CD4-positive, alpha-beta T cell treated with Interleukin-6 for 4 hours (primary cell): ENCODE results near the gene ITPR1.
"Not testable (repeated sequence)": the region's sequence is repeated elsewhere in the genome, so short reads cannot be mapped to it uniquely, and the experiment has no call there.

Source experiments
- DNase-seq: peaks from one replicate; pipeline ENCODE4 v3.0.0-alpha.2; 2020; ENCODE audit warnings: mixed read lengths

Gene ITPR1

GRCh38 chr3:4574426-4574965 is 81.3 kb downstream of the ITPR1 start:
- DNase-seq, result no peak

DNA sequence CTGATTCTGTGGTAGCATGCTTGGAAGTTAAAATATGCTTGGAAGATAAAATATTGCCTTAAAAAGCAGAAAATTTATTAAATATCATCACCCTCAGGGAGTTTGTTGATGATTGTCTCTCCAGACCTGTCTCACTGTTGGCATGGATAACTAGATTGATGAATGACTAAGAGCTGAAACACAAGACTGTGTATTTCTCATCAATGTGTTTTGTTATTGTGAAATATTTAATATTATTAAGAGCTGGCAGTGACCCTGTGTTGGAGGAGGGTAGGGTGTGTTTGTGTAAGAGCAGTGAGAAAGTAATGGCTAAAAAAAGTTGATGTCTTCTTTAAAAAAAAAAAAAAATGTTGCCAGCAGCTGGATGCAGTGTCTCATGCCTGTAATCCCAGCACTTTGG is 82.2 kb downstream of the ITPR1 start:
- DNase-seq, result no peak

- no peak for DNase-seq
These were observed 84.6 kb downstream of the ITPR1 start for GRCh38 chr3:4577721-4578120.

DNA sequence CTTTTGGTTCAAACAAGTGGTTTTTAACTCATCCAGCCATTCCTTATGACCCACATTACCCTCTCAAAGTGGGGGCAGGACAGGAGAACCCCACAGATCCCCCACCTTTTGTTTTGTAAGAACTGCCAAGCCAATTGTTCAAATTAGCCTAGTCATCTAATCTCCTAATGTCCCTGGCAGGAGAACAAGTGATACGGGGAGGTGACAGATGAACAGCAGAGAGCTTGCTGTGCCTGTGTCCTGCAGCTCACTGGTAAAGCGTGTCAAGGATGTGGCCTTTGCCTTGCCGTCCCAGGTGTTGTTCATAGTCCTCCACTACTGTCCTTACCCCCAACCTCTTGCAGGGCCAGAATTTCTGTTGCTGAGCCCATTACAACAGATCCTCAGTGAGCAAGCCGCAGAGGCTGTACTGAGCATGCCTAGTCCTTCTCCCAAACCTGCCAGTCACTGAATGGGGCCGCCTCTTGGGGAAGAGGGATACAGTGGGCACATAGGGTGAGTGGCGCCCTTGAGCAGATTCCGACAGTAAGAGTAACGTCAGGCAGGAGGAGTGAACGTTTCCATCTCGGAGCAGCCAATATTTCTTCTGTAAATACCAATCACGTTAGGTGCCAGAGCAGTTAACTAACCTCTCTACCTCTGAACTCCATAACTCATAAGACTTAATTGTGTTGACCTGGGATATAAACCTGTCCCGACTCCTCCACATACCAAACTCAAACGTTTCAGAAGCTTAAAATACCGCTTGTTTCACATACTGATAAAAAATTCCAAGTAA is 87.4 kb downstream of the ITPR1 start:
- no peak for DNase-seq

GRCh38 chr3:4581124-4581424 is 87.9 kb downstream of the ITPR1 start:
- DNase-seq, result no peak

DNA sequence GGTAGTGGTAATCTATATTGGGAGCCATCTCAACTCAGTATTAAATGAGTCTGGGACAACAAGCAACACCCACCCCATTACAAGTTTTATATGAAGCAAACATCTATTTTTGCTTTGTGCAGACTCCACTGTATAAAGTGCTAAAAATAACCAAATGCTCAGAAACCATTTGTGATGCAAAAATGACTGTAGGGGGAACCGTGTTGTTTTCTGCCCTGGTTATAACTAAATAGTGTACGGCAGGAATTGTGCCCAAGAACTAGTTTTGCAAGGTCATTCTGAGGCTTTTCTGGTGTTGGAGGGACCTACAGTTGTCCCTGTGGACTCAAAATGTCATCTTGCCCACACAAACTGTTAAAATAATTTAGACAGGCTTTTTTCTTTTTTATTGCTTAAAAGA is 88.3 kb downstream of the ITPR1 start:
- DNase-seq, result no peak

DNA sequence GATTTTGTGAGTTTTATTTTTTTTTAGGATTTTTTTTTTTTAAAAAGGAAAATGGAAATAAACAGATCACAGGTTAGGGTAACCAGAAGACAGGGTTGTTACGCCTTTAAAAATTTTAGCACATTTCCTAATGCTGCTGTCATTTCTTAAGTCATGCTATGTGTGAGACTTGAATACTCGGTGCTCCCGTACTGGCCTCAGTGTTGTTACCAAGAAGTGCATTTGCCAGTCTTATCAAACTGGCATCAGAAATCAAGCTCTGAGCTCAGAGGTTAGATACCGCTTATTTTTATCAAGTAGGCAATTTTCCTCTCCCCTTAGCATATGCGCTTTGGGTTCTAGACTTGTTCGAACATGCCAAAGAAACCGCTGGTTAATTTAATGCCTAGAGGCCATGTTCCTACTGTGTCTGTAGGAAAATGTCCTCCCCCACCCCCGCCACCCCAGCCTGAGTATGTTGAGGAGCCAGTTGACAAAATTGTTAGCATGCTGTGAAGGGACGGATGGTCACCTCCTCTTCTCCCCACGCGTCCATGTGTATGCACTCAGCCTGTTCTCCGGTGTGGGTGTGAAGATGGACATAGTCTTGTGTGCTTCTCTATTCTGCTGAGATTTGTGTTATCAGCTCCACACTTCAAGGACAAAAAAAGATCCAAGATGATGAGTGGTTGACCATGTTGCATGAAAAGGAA is 88.9 kb downstream of the ITPR1 start:
- no peak for DNase-seq

GRCh38 chr3:4582624-4583023 is 89.5 kb downstream of the ITPR1 start:
- no peak for DNase-seq

- DNase-seq, result no peak
These were observed 90.3 kb downstream of the ITPR1 start for GRCh38 chr3:4583416-4583815.

- DNase-seq, result peak; percentile 34
These were observed 91.5 kb downstream of the ITPR1 start for GRCh38 chr3:4584456-4585249.

GRCh38 chr3:4586381-4586780 is 93.2 kb downstream of the ITPR1 start:
- no peak for DNase-seq

DNA sequence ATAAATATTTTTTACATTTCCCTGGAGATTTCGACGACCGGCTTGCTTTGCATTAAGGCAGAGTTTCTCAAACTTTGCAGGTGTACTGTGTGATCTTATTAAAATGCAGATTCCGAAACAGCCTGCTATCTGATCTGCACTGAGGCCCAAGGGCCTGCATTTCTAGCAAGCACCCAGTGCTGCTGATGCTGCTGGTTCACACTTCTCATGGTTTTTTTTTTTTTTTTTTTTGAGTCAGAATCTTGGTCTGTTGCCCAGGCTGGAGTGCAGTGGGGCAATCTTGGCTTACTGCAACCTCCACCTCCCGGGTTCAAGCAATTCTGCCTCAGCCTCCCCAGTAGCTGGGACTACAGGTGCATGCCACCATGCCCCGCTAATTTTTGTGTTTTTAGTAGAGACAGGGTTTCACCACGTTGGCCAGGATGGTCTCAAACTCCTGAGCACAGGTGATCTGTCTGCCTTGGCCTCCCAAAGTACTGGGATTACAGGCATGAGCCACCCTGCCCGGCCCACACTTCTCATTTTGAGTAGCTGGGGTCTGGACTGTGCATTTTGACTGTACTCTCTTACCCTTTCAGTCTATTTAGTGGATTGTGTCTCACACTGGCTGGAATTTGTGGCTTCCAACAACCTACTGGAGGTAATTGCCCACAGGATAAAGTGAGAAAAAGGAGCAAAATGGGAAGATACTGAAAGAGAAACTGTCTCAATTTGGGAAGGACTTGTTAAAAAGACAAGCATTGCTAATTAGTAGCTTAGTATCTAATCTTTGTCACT is 94.1 kb downstream of the ITPR1 start:
- DNase-seq, result no peak

GRCh38 chr3:4587838-4588105 is 94.6 kb downstream of the ITPR1 start:
- no peak for DNase-seq

- DNase-seq, result no peak
These were observed 95.3 kb downstream of the ITPR1 start for GRCh38 chr3:4588466-4588865.

- no peak for DNase-seq
These were observed 96.4 kb downstream of the ITPR1 start for GRCh38 chr3:4589475-4590097.

GRCh38 chr3:4590849-4591248 is 97.7 kb downstream of the ITPR1 start:
- DNase-seq, result not testable (repeated sequence)

GRCh38 chr3:4591669-4592068 is 98.5 kb downstream of the ITPR1 start:
- no peak for DNase-seq

GRCh38 chr3:4593014-4593413 is 99.9 kb downstream of the ITPR1 start:
- DNase-seq, result no peak

GRCh38 chr3:4595710-4596113 is 102.6 kb downstream of the ITPR1 start:
- no peak for DNase-seq

GRCh38 chr3:4596612-4597011 is 103.5 kb downstream of the ITPR1 start:
- no peak for DNase-seq

- DNase-seq, result no peak
These were observed 104.2 kb downstream of the ITPR1 start for GRCh38 chr3:4597208-4597985.

DNA sequence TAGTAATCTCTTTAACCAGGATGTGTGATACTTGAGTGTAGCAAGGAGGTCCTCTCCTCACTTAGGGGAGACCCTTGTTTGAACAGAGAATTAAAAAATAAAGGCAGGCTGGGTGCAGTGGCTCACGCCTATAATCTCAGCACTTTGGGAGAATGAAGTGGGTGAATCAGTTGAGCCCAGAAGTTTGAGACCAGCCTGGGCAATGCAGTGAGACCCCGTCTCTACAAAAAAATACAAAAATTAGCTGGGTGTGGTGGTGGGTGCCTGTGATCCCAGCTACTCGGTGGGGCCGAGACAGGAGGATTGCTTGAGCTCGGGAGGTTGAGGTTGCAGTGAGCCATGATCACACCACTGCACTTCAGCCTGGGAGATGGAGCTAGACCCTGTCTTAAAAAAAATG is 105.1 kb downstream of the ITPR1 start:
- not testable (repeated sequence) for DNase-seq
